GM18909 (cell line): Measurements from ENCODE around the gene DAPP1.
"Not testable (repeated sequence)": the region's sequence is repeated elsewhere in the genome, so short reads cannot be mapped to it uniquely, and the experiment has no call there.

Experiments used
- ATAC-seq: cut with Tn5 transposase; IDR thresholded peaks from one replicate; pipeline ENCODE4 v1.9.1; 2021; ENCODE audit warnings: mild to moderate bottlenecking; ENCODE audit not compliant: unreplicated experiment, poor library complexity

Gene DAPP1

DNA sequence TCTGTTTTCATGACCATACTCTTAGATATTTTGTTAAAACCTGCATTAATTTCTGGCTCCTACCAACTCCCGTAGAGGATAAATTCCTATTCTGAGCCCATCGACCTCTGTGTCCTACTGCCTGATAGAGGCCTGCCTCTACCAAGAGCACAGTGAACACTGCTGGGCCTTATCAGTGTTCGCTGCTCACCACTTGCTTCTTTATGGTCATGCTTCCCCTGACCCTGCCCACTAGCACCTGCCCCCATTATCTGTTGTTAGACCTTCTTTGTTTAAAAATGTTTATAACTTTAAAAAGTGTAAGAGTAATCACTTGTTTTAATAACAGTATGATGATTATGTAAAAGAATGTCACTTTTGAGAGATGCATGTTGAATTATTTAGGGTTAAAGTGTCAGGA lies 6.1 kb downstream of the DAPP1 start:
- no peak for ATAC-seq

DNA sequence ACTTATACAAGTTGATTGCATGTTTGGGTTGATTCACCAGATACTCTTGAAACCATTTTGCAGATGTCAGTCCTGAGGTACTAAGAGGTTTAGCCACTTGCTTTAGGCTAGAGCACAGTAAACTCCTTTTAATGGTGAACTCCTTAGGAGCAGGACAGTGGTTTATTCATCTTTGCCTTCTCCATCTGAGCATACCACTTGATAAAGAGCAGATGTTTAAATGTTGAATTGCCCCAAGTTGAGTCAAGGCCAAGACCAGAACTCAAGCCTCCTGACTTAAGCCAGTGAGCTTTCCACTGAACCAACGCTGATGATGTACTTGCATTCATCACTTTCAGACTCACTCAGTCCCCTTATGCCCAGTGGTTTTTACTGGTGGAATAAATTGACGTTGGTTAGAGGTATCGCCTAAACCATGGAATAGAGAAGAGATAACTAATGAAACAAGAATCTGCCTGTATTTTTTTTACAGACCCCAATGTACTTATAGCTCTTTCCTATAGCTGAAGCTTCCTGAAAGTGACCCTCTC lies 7.5 kb downstream of the DAPP1 start:
- no peak for ATAC-seq

DNA sequence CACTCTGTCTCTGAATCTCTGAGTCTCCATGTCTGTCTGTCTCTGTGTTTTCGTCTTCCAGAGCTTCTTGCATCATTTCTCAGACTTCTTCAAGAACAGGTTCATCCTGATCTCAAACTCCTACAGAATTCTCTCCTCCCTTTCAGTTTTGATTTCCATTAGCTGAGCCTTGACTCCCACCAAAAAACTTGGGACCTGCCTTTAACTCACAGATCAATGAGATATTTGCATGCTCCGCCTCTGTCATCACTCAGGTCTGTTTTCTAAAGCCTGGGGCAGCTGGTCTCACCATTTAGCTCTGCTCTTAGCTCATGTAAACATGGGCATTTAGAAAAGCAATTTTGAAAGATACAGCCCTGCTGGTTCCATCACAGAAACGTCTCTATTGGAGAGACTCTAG lies 8.6 kb downstream of the DAPP1 start:
- ATAC-seq: no peak

DNA sequence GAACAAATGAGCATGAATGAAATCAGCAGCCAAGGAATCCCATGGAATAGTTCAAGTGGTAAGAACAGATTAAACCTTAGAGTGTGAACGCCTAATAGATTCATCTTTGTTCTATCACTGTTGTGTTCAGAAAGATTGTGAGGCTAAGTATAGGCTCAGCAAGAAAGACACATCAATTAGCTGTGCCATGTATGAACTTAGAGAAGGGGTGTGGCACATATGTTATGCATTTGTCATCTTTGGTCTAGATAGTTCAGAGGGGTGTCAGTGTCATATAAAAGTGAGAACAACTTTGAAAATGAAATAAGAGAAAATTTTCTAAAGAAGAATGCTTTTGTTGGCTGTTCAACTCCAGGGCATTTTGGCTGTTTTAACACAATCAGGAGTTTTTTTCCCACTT lies 9.4 kb downstream of the DAPP1 start:
- ATAC-seq: no peak

DNA sequence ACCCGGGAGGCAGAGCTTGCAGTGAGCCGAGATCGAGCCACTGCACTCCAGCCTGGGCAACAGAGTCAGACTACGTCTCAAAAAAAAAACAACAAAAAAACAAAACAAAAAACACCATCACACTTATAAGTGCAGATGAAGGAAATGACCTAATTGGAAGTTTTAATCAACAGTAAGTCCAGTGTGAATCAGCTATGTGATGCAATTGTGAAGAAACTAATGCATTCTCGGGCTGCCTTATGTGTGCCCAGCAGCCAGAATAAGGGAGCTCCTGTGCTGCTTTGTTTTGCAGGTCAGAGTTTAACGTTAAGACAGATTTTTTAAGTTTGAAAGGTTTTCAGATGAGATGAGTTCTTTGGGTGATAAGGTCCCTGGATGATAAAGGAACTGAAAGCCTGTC lies 10.8 kb downstream of the DAPP1 start:
- no peak for ATAC-seq

DNA sequence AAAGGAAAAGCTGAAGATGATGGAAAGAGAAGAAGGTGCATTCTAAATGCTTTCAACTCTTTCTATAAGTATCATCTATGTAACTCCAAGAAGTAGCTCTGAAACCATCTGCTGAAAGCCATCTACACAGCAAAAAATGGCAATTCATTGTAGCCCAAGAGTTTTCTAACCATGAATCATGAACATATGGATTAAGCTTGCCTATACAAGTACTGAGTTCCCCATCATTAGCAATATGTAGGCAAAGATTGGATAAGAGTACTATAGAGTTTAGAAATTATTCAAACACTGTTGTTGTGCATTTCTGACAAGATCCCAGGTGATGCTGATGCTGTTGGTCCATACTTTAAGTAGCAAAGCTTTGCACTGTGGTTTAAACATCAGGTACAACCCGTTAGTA lies 11.2 kb downstream of the DAPP1 start:
- ATAC-seq: no peak

DNA sequence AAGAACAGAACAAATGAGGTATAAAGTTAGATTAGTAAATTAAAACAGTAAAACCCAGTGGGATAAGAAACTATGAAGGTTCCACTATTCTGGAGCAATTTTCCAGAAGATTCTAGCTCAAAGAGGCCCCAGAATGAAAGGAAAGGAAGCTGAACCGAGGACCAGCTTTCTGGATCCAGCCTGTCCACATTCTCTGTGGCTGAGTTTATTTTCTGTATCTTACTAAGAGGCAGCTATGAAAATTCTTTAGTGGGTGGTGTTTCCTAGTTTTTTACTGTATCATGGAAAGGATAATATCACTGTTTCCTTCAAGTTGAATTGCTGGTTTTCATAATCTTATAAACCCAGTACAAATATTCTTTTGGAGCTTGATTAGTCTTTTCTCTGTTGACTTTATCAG lies 11.8 kb downstream of the DAPP1 start:
- ATAC-seq: no peak

DNA sequence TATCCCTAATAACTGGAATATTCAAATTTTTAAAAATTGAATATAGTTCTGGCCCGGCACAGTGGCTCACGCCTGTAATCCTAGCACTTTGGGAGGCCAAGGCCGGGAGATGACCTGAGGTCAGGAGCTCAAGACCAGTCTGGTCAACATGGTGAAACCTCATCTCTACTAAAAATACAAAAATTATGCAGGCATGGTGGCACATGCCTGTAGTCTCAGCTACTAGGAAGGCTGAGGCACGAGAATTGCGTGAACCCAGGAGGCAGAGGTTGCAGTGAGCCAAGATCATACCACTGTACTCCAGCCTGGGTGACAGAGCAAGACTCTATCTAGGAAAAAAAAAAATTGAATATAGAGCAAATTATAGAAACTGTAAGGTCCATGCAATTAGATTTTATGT lies 13.4 kb downstream of the DAPP1 start:
- ATAC-seq: not testable (repeated sequence)

DNA sequence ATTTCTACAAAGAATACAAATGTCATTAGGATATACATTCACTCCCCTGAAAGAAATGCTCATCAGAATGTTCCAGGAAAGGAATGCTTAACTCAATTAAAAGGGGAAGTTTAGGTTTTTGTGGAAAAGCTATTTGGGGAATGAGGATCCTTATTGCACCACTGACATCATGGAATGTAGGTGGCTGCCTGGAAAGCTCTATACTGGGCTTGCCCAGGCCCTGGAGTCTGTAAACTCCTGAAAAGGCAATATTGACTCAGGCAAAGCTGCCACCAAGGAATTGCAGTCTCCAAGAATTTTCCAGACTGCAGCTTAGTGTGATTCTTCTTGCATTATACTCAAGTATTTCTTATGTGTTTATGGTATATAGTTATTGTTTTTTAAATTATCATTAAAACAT lies 15.7 kb downstream of the DAPP1 start:
- ATAC-seq: no peak

DNA sequence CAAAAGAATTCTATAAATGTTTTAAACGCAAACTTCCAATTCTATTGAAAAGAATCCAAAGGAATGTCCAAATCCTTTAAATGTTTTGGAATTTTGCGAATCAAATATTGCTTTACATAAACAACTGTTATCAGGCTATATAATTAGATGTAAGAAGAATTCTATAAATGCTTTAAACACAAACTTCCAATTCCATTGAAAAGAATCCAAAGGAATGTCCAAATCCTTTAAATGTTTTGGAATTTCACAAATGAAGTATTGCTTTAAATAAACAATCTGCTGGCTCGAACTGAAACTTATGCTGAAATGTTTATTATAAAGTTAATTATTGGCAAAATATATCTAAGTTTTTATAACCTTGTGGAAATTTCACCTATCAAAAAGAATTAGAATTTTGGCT lies 16.1 kb downstream of the DAPP1 start:
- ATAC-seq: no peak

DNA sequence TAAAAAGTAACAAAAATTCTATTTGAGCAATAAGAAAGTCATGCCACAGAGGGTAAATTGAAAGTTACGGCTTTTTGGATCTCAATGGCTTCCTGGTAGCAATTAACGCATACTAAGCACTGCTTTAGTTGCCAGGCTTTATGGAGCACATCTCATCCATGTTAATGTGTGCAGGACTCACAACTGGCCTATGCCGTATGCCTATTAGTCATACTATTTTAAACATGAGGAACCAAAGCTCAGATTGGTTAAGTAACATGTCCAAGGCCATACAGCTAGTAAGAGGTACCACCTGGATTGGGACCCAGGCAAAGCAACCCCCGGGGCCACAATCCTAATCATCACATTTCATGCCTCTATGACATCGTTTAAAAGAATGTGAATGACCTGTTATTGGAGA lies 17.1 kb downstream of the DAPP1 start:
- ATAC-seq: no peak

DNA sequence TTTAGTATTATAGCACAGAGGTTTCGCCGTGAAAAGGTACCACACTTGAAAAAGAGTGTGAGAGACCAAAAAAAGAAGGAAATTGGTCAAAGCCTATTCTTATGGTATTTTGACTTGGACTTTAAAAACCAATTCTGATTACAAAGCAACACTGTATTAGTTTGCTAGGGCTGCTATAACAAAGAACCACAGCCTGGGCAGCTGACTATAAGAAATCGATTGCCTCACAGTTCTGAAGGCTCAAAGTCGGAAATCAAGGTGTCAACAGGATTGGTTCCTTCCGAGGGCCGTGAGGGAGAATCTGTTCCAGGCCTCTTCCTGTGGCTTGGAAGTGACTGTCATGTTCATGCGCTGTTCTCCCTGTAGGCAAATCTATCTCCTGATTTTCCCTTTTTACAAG lies 17.9 kb downstream of the DAPP1 start:
- ATAC-seq: no peak

DNA sequence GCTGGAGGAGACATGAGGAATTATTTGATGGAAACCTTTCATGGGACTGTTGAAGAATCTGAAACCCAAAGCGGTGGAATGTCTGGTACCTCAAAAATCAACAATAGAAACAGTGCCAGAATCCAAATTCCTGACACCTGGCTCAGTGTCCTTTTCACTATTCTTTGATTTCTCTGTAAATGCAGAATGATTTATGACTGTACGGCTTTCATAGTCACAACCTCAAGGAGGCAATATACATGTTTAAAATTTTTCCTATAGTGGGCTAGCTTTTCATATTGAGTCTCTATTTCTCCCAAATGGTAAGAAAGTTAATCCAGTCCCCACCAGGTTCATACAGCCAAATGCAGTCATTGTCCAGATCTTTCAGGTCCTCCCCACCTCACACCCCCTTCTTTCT lies 19.3 kb downstream of the DAPP1 start:
- no peak for ATAC-seq

DNA sequence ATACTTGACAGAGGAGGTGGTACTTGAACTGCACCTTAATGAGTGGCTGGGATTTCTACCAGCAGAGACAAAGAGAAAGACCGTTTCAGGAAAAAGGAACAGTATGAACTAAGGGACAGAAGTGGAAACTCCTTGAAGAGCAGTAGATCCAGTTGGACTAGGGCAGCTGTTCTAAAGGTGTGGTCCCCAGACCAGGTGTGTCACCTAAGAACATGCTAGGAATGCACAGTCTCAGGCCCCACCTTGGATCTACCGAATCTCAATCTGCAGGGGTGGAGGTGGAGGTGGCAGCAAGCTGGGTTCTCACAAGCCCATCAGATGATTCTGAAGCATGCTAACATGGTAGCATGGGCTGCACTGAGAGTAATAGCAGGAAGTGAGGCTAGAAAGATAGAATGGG lies 22.3 kb downstream of the DAPP1 start:
- no peak for ATAC-seq

DNA sequence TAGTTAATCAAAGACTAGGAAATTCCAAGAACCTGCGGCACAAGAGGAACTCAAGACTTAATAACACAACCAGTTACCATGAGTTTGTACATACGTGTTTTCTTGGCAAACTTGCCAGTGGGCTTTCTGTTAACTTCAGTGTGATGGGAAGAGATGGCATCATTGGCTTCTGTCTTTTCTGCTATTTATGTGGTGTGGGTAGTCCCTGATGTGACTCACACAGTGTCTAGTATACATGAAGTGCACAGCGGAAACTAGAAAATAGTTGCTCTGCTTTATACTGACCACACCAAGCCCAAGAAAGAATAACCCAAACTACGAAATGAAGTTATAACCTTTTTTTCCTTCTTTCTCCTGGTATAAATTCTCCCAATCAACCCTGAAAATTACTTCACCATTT lies 24.5 kb downstream of the DAPP1 start:
- no peak for ATAC-seq

DNA sequence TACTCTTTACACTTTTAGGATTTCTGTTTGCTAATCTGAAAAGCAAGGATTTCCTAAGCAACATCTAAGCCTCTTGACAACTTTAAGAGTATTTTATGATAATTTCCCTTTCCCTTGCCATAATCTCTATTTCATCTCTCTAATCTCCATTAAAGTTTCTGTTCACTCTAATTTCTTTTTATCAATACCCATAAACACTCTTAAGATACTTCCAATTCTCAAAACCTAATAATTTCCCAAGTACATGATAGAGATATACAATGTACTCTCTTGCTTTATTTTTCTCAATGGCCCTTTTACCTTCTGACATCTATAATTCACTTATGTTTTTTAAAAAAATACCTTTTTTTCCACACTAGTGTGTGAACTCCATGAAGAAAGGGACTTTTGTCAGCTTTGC lies 26.8 kb downstream of the DAPP1 start:
- no peak for ATAC-seq

DNA sequence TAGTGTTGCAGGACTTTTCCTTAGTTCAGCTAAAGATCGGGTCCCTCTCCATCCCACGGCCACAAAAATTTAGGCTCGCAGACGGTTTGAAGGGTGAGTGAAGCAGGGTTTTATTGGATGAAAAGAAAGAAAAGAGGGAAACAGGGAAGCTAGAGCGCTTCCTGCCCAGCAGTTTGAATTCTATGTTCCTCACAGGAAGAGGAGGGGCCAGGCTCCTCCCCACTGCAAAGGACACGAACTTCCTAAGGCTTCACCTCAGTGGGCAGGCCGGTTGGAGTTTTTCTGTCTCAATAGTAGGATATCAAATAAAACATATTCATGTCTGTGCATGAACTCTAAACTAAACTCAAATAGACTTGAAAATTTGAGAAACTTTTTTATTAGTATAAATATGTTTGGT lies 27.4 kb downstream of the DAPP1 start:
- ATAC-seq: no peak

DNA sequence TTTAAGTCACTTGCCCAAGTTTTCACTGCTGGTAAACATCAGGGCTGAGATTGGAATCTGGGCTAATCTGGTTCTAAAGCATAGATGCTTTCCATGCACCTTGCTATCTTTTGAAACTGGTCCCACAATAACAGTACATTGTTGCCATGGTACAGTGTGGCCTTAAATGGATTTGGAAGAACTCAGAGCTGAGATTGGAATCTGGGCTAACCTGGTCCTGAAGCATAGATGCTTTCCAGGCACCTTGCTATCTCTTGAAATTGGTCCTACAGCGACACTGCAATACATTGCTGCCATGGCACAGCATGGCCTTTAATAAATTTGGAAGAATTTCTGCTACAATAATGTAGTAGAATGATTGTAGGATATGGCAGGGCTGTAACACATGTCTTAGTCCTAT lies 28.6 kb downstream of the DAPP1 start:
- no peak for ATAC-seq

DNA sequence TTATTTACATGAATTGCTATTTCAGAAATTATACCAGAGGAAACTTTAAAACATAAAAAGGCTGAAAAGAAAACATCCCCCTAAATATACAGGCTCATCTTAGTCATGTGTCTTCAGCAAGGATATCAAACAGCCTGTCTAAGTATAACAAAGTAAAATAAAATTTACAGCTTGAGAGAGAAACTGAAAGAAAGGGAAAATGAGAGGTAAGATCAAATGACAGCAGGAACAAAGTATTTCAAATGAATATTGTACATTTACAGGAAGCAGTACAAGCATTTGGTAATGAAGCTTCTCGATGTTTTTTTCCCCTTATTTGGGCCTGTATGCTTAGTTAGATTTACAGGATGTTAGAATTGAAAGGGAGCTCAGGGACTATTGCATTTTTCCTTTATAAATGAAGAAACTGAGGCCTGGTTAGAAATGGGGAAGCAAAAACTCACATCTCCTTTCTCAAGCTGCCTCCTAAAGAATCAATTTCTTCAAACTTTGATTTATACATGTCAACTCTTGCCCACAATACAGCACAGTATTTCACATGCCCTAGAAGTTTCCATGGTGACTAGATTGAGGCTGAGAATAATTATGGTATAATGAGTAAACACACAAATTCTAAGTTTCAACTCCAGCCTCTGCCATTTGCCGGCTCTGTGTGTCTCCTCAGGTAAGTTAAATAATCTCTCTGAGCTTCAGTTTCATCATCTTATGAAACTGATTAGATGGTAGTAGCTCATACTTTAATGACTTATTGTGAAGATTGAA lies 29.3 kb downstream of the DAPP1 start:
- ATAC-seq: no peak

DNA sequence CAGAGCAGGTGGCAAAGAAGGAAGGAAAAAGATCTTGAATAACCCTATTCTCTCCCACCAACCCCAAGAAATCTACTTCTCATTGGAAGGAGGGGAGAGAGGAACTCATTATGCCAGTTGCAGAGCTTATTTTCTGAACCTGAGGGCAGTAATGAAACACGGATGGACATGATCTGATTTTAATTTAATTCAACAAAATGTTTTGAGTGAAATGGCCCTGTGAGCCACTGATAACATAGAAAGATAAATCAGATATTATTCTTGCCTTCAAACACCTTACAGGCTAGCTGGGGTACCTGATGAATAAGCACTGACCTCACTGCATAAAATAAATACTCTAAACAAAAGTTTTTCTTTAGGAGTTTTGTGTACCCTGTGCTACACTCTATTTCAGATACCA lies 30.3 kb downstream of the DAPP1 start:
- no peak for ATAC-seq

DNA sequence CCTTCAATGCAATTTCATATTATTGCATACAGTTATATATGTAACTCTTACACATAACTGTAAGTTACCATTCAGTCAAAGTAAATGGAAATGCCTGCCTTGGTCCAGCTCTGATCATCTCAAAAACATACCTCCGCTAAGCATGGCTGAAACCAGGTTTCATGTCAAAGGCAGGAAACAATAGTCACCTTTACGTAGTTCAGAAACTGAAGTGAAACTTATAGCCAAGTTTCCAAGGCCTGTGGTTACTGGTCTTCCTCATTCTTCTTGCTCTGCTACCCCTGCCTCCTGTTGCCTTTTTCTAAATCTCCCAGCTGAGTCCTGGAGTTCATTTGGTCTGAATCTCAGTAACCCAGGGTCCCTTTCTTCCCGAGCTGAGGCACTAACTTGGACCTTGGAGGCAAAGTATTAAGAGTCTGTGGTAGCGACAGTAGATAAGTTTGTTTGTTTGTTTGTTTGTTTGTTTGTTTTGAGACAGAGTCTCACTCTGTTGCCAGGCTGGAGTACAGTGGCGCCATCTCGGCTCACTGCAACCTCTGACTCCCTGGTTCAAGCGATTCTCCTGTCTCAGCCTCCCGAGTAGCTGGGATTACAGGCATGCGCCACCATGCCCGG lies 30.8 kb downstream of the DAPP1 start:
- peak; percentile 70 for ATAC-seq

DNA sequence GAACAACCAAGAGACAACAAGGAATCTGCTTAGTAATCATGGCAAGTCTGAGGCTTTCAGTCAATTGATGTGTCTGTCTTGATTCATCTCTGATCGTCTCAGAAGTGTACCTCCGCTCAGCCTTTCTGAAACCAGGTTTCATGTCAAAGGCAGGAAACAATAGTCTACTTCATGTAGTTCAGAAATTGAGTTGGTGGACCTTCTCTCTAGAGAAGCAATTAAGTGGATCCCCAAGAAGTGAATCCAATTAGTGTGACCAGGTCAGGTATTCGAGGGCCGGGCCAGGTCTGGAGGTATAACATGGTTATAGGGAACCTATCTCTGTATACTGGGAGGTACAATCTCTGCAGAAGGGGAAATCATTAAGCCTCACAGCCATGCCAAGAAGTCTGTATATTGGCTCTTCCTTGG lies 32.0 kb downstream of the DAPP1 start:
- ATAC-seq: peak; percentile 48
